Glomerular visceral epithelial cell (primary cell): ENCODE data around the gene TNS2.
"Not testable (repeated sequence)": the region's sequence is repeated elsewhere in the genome, so short reads cannot be mapped to it uniquely, and the experiment has no call there.

Source experiments
- DNase-seq: peaks from one replicate; pipeline ENCODE4 v3.0.0-alpha.2; 2016; ENCODE audit errors: extremely low spot score

TNS2 gene

DNA sequence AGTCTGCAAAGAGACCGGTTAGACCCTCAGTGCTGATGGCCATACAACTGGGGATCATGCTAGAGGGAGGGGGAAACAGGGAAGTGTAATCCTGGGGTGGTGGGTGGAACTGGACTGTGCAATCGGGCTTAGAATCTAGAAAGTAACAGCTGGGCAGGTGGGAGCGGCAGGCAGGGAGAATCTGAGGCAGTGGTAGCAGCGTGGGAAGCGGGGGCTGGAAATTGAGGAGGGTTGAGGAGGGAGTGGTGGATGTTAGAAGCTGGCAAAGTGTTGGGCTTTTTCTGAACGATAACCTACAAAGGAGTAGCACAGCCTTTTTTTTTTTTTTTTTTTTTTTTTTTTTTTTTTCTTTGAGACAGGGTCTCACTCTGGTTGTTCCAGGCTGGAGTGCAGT lies 44.5 kb downstream of the TNS2 start:
- no peak for DNase-seq

- not testable (repeated sequence) for DNase-seq
Observed at GRCh38 chr12:53094796-53095595, 45.1 kb downstream of the TNS2 start.

GRCh38 chr12:53095596-53095895 lies 45.7 kb downstream of the TNS2 start:
- not testable (repeated sequence) for DNase-seq

GRCh38 chr12:53096089-53096741 lies 46.4 kb downstream of the TNS2 start:
- no peak for DNase-seq

- DNase-seq, result no peak
Observed at GRCh38 chr12:53096759-53097158, 46.9 kb downstream of the TNS2 start.

GRCh38 chr12:53097207-53097563 lies 47.3 kb downstream of the TNS2 start:
- peak; percentile 31 for DNase-seq

- DNase-seq, result peak; percentile 67
Observed at GRCh38 chr12:53097564-53098353, 47.9 kb downstream of the TNS2 start, which contains the start of gene IGFBP6. TSS of gene IGFBP6 (plus strand) at chr12:53097667. CDS start at chr12:53097718, 51 bp downstream.

DNA sequence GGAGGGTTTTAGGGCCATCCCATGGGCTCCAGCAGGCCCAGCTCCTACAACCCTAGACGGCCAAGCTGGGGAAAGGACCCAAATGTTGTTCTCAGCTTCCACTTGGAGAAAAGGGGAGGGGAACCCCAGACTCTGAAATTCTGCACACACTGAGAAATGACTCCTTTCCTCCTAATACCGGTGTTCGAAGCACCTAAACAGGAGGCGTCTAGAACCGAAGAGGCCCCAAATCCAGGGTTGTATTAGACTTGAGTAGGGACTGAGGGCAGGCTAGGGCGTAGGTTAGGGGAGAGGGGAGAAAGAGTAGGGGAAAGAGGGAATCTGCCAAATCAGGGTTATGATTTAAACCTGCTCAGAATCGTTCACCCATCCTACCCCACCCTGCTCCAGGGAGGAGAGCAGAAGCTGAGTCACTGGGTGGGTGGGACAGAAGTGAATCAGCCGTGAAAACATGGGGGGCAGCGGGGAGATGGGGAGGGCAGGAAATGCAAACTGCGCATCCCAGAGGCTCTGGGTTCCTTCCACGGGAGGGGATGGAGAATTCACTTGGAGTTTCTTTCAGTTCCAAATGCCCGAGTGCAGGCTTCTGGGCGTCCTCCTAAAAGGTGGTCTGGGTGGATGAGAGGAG lies 48.6 kb downstream of the TNS2 start:
- DNase-seq, result peak; percentile 72

DNA sequence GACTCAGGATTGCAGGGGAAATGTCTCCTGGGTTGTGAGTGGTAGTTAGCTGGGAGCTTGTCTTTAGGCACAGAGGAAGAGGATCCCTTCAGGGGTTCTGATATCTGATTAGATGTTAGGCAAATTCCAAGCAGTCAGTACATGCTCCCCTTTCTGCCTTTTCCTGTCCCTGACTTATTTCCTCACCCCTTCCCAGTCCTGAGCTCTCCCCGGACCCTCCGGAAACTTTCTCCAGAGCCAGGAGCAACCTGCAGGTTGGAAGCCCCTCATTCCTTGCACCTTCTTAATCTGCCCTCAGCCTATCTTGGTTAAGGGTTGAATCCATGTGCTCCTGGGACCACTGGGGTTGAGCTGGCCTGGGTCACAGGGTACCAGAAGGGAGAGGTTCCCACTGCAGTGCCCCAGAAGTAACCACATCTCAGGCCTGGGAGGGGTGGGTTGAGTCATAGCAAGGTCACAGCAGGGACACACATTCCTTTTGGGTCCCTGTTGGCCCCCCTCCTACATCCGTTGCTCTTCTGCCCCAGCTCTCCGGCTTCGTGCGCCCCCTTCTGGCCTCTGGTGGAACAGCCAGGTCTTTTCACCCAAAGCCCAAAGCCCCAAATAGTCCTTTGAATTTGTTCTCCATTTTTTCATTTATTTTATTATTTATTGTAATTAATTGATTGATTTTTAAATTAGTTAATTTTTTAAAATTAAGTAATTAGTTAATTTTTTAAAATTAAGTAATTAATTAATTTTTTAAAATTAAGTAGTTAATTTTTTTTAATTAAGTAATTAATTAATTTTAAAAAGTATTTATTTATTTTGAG lies 49.4 kb downstream of the TNS2 start:
- peak; percentile 92 for DNase-seq

- DNase-seq, result no peak
Observed at GRCh38 chr12:53100466-53101151, 50.7 kb downstream of the TNS2 start.

GRCh38 chr12:53101266-53101665 lies 51.4 kb downstream of the TNS2 start:
- DNase-seq, result no peak

DNA sequence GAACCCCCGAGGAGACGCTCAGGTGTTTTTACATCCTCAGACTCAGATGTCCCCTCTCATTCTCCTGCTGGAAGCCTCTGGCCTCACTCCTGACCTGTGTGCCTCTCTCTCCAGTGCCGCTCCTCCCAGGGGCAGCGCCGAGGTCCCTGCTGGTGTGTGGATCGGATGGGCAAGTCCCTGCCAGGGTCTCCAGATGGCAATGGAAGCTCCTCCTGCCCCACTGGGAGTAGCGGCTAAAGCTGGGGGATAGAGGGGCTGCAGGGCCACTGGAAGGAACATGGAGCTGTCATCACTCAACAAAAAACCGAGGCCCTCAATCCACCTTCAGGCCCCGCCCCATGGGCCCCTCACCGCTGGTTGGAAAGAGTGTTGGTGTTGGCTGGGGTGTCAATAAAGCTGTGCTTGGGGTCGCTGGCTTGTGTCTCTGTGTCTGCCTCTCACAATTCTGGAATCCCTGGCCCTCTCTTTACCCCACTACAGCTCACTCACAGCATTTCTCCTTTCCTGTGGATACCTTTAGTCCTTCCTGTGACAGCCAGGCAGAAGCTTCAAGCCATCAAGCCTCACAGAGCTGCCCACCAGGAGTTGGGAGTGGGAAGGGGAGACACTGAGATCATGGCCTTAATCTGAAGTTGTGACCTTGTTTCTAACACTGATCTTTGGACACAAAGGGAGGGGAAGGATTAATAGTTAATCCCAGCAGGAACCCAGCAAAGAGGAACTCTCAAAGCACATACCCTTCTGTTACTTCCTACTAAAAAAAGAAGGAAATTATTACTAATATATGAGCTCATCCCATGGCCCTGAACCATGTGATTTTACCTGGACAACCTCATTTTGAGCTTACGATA lies 52.3 kb downstream of the TNS2 start:
- no peak for DNase-seq

DNA sequence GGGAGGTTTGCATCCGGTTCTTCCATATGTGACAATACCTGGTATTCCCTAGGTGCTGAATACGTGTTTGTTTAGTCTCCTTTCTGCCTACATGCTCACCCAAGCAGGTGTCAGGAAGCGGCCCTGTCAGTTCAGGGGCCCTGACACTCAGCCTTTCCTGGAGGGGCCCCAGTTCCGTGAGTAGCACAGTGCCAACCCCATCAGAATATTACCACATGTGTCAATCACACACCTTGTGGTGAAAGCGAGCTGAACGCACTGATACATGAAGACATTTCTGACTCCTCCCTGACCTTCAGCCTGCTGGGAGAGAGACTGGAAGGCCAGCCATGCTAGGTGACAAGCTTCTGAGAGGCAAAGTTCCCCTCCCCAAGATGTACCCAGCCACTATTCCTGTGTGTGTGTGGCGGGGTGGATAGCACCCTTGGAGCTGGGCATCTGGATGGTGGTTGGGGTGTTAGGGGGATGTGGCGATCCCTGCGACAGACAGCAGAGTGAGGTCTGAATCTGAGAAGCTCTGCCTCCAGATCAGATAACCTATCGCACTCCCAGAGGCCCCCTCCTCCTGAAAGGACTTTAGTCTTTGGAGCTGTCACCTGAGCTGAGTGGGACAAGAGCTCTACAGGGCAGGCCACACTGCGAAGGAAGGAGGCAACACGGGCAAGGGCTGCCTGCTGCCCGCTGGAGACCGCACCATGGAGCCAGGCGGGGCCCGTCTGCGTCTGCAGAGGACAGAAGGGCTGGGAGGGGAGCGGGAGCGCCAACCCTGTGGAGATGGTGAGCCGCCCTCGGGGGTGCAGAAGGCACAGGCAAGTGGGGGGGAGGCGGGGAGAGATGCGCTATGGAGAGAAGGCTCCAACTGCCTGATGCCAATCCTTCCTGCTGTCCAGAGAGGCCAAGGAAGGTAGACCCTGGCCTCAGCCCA lies 53.3 kb downstream of the TNS2 start, which contains the start of gene SOAT2:
Gene SOAT2, plus strand, starts transcription at position 604 of the 925 bp plus-strand sequence. Its CDS starts 92 bp downstream, at position 696.
- no peak for DNase-seq

- no peak for DNase-seq
Observed at GRCh38 chr12:53103860-53104305, 54.0 kb downstream of the TNS2 start.

- no peak for DNase-seq
Observed at GRCh38 chr12:53105256-53105655, 55.4 kb downstream of the TNS2 start.

DNA sequence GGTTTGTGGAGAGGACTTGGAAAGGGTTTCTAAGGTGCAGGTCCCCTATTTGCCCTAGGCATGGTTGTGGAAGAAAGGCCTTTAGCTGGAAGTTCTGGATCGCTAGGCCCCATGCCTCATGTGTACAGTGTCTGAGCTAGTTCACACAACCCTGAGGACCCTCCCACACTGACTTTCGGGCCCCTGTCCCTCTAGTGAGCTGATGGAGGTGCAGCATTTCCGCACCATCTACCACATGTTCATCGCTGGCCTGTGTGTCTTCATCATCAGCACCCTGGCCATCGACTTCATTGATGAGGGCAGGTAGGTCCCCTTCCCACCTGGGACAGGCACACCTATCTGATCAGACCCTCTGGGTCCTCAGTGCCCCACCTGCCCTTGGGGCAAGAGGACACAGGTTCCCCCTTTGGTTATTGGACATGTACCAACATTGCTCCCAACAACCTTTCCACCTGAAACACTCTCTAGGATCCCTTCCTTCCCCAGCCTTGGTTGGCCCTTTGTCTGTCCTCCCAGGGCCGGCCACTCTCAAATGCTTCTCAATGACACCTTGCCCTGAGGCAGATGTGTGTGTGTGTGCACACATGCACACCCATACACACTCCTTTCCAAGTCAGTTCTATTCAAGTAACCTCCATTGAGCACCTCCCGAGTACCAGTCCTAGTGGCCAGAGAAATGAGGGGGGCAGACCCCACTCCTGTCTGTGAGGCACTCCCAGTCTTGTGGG lies 56.0 kb downstream of the TNS2 start:
- no peak for DNase-seq

GRCh38 chr12:53107122-53107521 lies 57.3 kb downstream of the TNS2 start:
- no peak for DNase-seq

DNA sequence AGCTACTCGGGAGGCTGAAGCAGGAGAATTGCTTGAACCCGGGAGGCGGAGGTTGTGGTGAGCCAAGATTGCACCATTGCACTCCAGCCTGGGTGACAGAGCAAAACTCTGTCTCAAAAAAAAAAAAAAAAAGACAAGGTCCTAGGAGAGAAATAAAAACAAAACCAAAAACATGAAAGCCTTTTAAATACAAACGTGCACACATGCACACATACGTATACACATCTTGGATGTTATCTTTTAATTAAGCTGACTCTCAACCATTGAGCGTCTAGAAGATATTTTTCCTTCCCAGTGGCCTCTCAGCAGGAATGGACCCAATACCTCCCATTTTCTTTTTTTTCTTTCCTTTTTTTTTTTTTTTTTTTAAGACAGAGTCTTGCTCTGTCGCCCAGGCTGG lies 62.6 kb downstream of the TNS2 start:
- not testable (repeated sequence) for DNase-seq
